ENCODE measurements around the gene POU2AF3. TPM values are rescaled to one million over a fixed set of nuclear protein-coding genes. Genes with fewer than 3 reads are reported as not detected.

The POU2AF3 gene
- total RNA-seq, 1 experiment from 2014 or later, result not detected

GRCh38 chr11:111348147-111348546 lies 49.8 kb downstream of the POU2AF3 start:
- no peaks in the 10 kb centered on the region for H3K9me2 ChIP-seq (ENCODE audit: insufficient read depth)
- ChIA-PET CTCF (no interaction called here), POLR2A (no interaction called here), RAD21 (ENCODE audit: low non-redundant PET in 1 of 2, low total read pairs in 2 of 2, uncharacterized antibody in 2 of 2, unreplicated experiment in 2 of 2) (no interaction called here)
- H3K27me3 ChIP-seq (ENCODE audit: insufficient read depth, low read length), result peaks cover 11% of the 10 kb centered on the region; the same call in 1 of the 2 replicates
- BruUV-seq (replicated peaks), result no TSS peak
- no peaks in the 10 kb centered on the region for H3K79me2 ChIP-seq (ENCODE audit: insufficient read depth, low read length)
- ATAC-seq, result no peak
- H3K9me3 ChIP-seq (ENCODE audit: control insufficient read depth in 1 of 2, insufficient read depth in 1 of 2, low read depth in 1 of 2, low read length in 2 of 2), result no peaks in the 10 kb centered on the region
- H3K36me3 ChIP-seq (ENCODE audit: control insufficient read depth in 1 of 2, insufficient read depth in 2 of 2, low read length in 2 of 2), result no peaks in the 10 kb centered on the region
- H3K9ac ChIP-seq (ENCODE audit: low read length), result no peak overlapping the region
- no peaks in the 10 kb centered on the region for H4K20me1 ChIP-seq (ENCODE audit: insufficient read depth)
- H2AFZ ChIP-seq (ENCODE audit: low read depth, low read length, poor library complexity, severe bottlenecking), result no peak overlapping the region
- intact Hi-C loops (cut with micrococcal nuclease), result no loop called here
- no peak overlapping the region for H3K27ac ChIP-seq (ENCODE audit: low read depth, low read length)
- TF ChIP-seq ZFX (IDR thresholded peaks at IDR 0.05) (no peak), ELF1 (IDR thresholded peaks at IDR 0.05; ENCODE audit: borderline replicate concordance, low read depth) (no peak), EZH2phosphoT487 (IDR thresholded peaks at IDR 0.05; ENCODE audit: borderline replicate concordance) (no peak), YY1 (IDR thresholded peaks at IDR 0.05; ENCODE audit: extremely low read depth, insufficient replicate concordance, low read depth, low read length) (no peak), CTCF (IDR thresholded peaks at IDR 0.05 in 2 of 3, conservative IDR thresholded peaks at IDR 0.05 in 1 of 3; ENCODE audit: borderline replicate concordance in 1 of 3, insufficient read depth in 1 of 3, low read depth in 2 of 3, low read length in 2 of 3) (no peak), TCF7L2 (IDR thresholded peaks at IDR 0.05; ENCODE audit: borderline replicate concordance, extremely low read depth, insufficient read depth, insufficient read length) (no peak), CEBPB (IDR thresholded peaks at IDR 0.05; ENCODE audit: low read depth) (no peak), EGR1 (IDR thresholded peaks at IDR 0.05; ENCODE audit: low read depth) (no peak), ZNF274 (IDR thresholded peaks at IDR 0.05; ENCODE audit: low read depth, low read length) (no peak), ATF3 (IDR thresholded peaks at IDR 0.05) (no peak), RAD21 (IDR thresholded peaks at IDR 0.05; ENCODE audit: low read depth) (no peak), JUND (IDR thresholded peaks at IDR 0.05) (no peak), FOSL1 (IDR thresholded peaks at IDR 0.05; ENCODE audit: low read depth) (no peak), ZBTB33 (IDR thresholded peaks at IDR 0.05; ENCODE audit: extremely low read depth, insufficient replicate concordance, low read length) (no peak), REST (IDR thresholded peaks at IDR 0.05; ENCODE audit: low read depth) (no peak)
- TF ChIP-seq, protein P1, sequence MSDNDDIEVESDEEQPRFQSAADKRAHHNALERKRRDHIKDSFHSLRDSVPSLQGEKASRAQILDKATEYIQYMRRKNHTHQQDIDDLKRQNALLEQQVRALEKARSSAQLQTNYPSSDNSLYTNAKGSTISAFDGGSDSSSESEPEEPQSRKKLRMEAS (IDR thresholded peaks at IDR 0.05), result no peak
- H3K4me1 ChIP-seq (ENCODE audit: control insufficient read depth in 1 of 2, insufficient read depth in 2 of 2, low read length in 2 of 2), result no peaks in the 10 kb centered on the region
- no peak for DNase-seq (ENCODE audit: low read depth, low spot score)
- H3K4me2 ChIP-seq (ENCODE audit: low read length), result no peak overlapping the region
- H3K4me3 ChIP-seq (replicated peaks in 1 of 2; ENCODE audit: low read depth in 1 of 2, low read length in 2 of 2), result no peak overlapping the region

Data from HCT116 (cell line).